HG02884 (cell line): ENCODE data around the gene ZNF557.

Experiments
- ATAC-seq: cut with Tn5 transposase; IDR thresholded peaks from one replicate; pipeline ENCODE4 v1.9.1; 2021; ENCODE audit warnings: mild to moderate bottlenecking, moderate library complexity; ENCODE audit not compliant: unreplicated experiment

The ZNF557 gene

DNA sequence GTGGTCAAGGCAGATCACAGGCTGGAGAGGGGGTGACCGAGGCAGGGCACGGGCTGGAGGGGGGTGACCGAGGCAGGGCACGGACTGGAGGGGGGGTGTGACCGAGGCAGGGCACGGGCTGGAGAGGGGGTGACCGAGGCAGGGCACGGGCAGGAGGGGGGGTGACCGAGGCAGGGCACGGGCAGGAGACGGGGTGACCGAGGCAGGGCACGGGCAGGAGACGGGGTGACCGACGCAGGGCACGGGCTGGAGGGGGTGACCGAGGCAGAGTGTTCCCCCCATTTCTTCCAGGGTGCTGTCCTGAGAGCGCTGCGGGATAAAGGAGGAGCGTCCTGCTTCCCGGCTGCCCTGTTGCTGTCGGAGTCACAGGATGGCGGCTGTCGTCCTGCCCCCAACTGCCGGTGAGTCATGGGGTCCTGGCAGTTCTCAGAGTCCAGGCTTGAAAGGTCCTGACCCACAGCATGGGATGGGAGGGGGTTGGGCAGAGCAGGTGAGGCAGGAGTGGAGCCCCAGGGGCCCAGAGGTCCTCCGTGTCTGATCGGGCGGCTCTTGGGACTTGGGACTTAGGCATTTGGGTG, 5.3 kb downstream of the ZNF557 start:
- no peak for ATAC-seq

- ATAC-seq, result no peak
Observed at GRCh38 chr19:7076151-7076550, 6.6 kb downstream of the ZNF557 start.

DNA sequence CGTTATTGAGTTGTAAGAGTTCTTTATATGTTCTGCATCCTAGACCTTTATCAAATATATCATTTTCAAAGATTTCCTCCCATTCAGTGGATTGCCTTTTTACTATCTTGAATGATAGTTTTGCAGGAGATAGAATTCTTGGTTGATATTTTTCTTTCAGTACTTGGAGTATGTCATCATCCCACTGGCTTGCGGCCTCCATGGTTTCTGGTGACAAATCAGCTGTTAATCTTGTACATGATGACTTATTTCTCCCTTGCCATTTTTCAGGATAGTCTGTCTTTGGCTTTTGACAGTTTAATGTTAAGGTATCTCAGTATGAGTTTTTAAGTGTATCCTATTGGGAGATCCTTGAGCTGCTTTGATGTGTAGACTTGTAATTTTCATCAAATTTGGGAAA, 8.5 kb downstream of the ZNF557 start:
- no peak for ATAC-seq

GRCh38 chr19:7083076-7083956, 13.8 kb downstream of the ZNF557 start:
- ATAC-seq, result no peak

GRCh38 chr19:7088999-7089398, 19.5 kb downstream of the ZNF557 start:
- ATAC-seq, result no peak

GRCh38 chr19:7098096-7098495, 28.6 kb downstream of the ZNF557 start:
- ATAC-seq, result no peak

DNA sequence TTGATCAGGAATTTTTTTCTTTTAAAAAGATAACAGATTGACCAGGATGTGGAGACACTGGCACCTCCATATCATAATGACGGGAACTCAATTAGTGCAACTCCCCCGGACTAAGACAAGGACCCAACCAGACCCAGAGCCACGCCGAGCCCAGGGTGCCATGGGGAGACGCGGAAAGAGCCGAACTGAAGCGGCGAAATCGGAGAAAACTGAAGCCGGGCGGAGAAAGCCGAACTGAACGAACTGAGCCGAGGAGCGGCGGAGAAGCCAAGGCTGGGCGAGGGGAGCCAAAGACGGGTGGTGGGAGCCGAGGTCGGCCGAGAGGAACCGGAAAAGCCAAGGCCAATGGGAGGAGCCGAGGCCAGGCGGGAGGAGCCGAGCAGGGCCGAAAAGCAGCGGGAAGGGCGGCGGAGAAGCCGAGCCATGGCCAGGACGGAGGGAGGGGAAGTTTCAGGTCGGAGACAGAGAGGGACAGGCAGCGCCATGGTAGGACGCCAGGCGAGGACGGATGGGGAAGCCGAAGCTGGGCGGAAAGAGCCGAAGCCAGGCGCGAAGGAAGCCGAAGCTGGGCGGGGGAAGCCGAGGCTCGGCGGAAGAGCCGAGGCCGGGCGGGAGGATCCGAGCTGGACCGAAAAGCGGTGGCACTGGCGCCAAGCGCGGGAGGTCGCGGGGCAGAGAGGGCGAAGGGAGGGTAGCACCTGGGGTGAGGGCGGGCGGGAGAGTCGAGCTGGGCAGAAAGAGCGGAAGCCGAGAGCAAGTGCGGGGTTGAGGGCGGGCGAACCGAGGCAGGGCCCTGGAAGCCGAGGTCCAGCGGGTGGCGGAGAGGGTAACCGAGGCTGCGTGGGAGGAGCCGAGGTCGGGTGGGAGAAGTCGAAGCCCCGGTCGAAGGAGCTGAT, 29.4 kb downstream of the ZNF557 start:
- peak; percentile 84 for ATAC-seq

GRCh38 chr19:7099597-7099921, 30.1 kb downstream of the ZNF557 start:
- no peak for ATAC-seq

DNA sequence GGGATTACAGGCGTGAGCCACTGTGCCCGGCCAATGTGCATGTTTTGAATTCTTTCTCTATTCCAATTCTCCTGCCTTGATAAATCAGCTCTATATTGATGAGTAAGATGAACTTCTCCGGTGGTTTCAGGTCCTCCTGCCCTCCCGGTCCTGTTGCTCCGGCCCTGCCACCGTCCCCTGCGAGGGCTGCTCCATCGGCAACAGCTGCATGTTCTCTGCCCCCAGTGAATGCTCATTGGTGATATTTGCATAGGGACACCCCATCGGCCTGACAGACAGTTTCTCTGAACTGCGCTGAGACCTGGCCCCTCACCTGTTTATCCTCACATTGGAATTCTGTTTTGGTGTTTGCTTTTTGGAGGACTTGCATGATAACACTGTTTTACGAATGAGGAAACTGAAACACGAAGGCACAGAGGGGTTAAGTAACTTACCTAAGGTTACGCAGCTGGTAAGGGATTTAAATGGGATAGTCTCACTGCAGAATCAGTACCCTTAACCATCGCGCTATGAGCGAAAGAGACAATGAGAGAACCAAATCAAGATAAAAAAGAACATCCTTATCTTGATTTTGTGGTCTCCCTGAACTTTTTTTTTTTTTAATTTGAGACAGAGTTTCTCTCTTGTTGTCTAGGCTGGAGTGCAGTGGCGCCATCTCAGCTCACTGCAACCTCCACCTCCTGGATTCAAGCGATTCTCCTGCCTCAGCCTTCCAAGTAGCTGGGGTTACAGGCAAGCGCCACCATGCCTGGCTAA, 32.2 kb downstream of the ZNF557 start:
- ATAC-seq, result no peak

GRCh38 chr19:7104747-7105447, 35.4 kb downstream of the ZNF557 start:
- no peak for ATAC-seq

DNA sequence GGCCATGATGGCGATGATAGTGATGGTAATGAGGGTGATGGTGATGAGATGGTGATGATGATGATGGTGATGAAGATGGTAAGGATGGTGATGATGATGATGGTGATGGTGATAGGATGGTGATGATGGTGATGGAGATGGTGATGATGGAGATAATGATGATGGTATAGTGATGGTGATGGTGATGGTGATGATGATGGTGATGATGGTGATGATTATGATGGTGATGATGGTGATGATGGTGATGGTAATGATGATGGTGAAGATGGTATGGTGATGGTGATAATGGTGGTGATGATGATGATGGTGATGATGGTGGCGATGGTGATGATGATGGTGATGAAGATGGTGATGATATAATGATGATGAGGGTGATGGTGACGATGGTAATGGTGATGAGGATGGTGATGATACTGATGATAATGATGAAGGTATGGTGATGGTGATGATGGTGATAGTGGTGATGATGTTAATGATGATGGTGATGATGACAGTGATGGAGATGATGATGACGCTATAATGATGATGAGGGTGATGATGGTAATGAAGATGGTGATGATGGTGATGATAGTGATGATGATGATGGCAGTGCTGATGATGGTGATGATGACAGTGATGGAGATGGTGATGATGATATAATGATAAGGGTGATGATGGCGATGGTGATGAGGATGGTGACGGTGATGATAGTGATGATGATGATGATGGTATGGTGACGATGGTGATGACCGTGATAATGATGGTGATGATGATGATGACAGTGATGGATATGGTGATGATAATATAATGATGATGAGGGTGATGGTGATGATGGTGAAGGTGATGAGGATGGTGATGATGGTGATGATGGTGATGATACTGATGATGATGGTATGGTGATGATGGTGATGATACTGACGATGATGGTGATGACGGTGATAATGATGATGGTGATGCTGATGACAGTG, 37.5 kb downstream of the ZNF557 start:
- no peak for ATAC-seq

DNA sequence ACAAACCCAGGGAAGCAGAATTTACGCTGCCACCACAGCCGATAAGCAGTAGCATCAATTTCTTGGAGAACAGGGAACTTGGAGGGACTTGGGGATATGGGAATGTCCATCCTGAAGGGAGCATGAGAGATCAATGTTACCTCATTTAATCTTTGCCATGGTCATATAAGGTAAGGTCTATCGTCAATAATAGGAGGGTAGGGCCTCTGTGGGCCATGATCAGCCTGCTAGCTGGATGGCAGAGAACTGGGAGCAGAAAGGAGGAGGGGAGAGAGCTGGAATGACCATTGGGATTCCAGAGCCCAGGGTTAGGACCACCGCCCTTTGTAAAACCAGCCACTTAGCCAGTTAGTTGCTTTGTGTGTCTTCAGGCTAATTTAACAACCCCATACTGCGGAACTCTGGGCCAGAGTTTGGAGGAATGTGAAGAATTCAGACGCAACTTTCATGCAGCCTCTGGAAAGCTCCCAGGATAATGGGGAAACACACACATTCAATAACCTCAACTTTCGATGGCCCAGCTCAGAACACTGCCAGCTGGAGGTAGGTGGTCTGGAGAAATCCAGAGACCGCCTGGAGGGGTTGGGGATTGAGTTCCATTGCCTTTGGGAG, 40.3 kb downstream of the ZNF557 start:
- ATAC-seq, result no peak

GRCh38 chr19:7112675-7113074, 43.2 kb downstream of the ZNF557 start:
- ATAC-seq, result no peak

DNA sequence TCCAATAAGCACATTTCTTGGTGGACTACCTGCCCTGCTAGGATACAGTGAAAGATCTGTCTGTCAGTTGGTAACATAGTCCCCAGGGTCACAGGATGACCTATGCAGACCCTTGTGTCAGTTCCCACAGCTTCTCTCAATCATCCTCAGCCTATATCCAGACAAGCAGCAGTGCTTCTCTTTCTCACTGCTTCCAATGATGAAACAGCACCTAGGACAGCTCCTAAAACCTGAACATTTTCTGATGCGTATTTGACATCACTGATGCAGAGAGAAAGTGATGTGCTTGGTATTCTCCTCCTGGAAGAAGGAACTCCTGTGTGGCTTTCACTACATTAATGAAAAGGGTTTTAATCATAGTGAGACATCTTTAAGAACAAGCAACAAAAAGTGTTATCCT, 43.7 kb downstream of the ZNF557 start:
- ATAC-seq, result no peak

- ATAC-seq, result no peak
Observed at GRCh38 chr19:7115721-7116120, 46.2 kb downstream of the ZNF557 start.

DNA sequence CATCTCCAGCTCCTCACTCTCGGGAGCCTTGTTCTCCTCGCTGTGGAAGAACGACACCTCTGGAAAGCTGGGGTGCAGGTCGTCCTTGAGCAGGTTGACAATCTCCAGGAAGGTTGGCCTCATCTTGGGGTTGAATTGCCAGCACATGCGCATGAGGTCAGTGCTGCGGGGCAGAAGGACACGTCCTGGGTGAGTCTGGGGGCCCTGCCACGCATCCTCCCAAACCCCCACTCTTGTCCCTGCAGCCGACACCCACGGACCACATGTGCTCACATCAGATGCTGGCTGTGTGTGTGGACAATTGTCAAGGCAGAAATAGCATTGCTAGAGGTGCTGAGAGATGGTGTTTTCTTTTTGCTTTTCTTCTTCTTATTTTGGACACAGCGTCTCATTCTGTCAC, 47.7 kb downstream of the ZNF557 start:
- no peak for ATAC-seq

DNA sequence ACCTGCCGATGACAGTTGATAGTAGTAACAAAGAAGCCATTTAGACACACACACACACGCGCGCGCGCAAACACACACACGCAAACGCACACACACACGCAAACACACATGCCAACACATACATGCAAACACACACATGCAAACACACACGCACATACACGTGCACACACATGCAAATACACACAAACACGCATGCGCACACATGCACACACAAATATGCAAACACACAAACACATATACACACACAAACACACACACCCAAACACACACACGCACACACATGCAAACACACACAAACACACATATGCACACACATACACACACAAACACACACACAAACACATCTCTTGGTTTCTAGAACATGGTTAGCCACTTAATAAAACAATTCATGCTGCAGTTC, 50.1 kb downstream of the ZNF557 start:
- no peak for ATAC-seq

GRCh38 chr19:7120499-7120898, 51.0 kb downstream of the ZNF557 start:
- no peak for ATAC-seq

GRCh38 chr19:7122701-7123100, 53.2 kb downstream of the ZNF557 start:
- no peak for ATAC-seq
